Osteocyte (in vitro differentiated cells): ENCODE measurements around the gene UTP18. TPM values are rescaled to one million over a fixed set of nuclear protein-coding genes. Genes with fewer than 3 reads are reported as not detected.
"Not testable (repeated sequence)": the region's sequence is repeated elsewhere in the genome, so short reads cannot be mapped to it uniquely, and the experiment has no call there.

Source experiments
- DNase-seq: peaks from one replicate; pipeline ENCODE4 v3.0.0; 2021; ENCODE audit warnings: mixed read lengths; ENCODE audit not compliant: unreplicated experiment; ENCODE audit errors: extremely low spot score
- H3K27ac Mint-ChIP-seq: one replicate; pipeline ENCODE4 v1.8.0; 2021; ENCODE audit warnings: mild to moderate bottlenecking, mixed read lengths; ENCODE audit not compliant: unreplicated experiment
- H3K27me3 Mint-ChIP-seq: one replicate; pipeline ENCODE4 v1.8.0; 2021; ENCODE audit warnings: mixed read lengths; ENCODE audit not compliant: unreplicated experiment
- H3K36me3 Mint-ChIP-seq: one replicate; pipeline ENCODE4 v1.8.0; 2021; ENCODE audit warnings: mixed read lengths; ENCODE audit not compliant: unreplicated experiment
- H3K4me1 Mint-ChIP-seq: one replicate; pipeline ENCODE4 v1.8.0; 2021; ENCODE audit warnings: mixed read lengths; ENCODE audit not compliant: unreplicated experiment
- H3K4me3 Mint-ChIP-seq: one replicate; pipeline ENCODE4 v1.8.0; 2021; ENCODE audit warnings: mild to moderate bottlenecking, moderate library complexity, mixed read lengths; ENCODE audit not compliant: unreplicated experiment
- H3K9me3 Mint-ChIP-seq: one replicate; pipeline ENCODE4 v1.8.0; 2021; ENCODE audit warnings: mixed read lengths; ENCODE audit not compliant: unreplicated experiment
- CTCF ChIP-seq: fragments of 200-600 bp; sonication (generic); IDR thresholded peaks from 2 replicates; pipeline ENCODE4 v1.5.0; 2021; ENCODE audit warnings: antibody characterized with exemption, mild to moderate bottlenecking, moderate library complexity
- total RNA-seq: library from RNA; stranded (reverse); gene quantifications from 2 replicates; pipeline ENCODE4 v1.2.1, GENCODE V29; 2021

The UTP18 gene
- total RNA-seq, 1 donor from 2014 or later, result 25.3 TPM

DNA sequence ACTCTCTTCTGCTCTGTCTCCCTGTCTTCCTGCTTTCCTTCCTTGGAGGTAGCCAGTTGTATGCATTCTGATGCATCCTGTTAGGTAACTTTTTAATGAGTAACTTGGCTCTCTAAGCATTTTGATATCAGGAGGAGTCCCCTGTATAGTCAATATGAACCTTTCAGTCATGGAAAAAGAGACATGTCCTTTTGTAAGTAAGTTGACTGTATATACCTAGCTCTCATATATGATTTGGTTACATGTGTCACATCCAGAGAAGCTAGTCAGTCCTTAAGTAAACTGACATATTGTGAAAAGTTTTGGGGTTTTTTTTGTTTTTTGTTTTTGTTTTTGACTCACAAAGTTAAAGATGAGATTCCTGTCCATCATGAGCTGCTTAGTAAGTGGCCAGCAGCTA, 18.8 kb downstream of the UTP18 start:
- DNase-seq, result no peak
- no peak overlapping the region for H3K4me3 Mint-ChIP-seq
- H3K4me1 Mint-ChIP-seq, result peaks cover 4% of the 10 kb centered on the region
- H3K36me3 Mint-ChIP-seq, result peaks cover 58% of the 10 kb centered on the region
- H3K9me3 Mint-ChIP-seq, result no peaks in the 10 kb centered on the region
- TF ChIP-seq CTCF, result no peak
- H3K27me3 Mint-ChIP-seq, result no peaks in the 10 kb centered on the region
- no peak overlapping the region for H3K27ac Mint-ChIP-seq

DNA sequence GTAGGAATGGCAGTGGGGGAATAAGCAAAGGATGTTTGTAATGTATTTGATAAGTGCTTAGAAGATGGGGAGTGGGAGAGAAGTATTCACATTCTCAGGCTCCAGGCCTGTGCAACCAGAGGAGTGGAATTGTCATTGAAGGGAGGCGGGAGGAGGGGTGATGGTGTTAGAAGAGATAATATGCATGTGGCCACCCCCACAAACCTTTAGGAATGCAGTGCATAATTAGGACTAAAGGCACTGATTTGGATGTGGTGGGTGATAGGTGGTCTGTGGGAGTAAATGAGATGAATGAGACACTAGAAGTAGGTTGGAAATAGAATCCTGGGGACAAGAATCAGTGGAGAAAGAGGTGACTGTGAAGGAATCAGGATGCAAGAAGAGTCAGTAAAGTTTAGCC, 27.1 kb downstream of the UTP18 start:
- Mint-ChIP-seq H3K9me3 (no peaks in the 10 kb centered on the region), H3K36me3 (peaks cover 41% of the 10 kb centered on the region), H3K4me1 (no peaks in the 10 kb centered on the region), H3K27me3 (no peaks in the 10 kb centered on the region), H3K4me3 (no peak overlapping the region), H3K27ac (no peak overlapping the region)
- no peak for TF ChIP-seq CTCF
- DNase-seq, result no peak

GRCh38 chr17:51289696-51290111, 29.4 kb downstream of the UTP18 start:
- Mint-ChIP-seq H3K27me3 (no peaks in the 10 kb centered on the region), H3K4me1 (no peaks in the 10 kb centered on the region), H3K36me3 (peaks cover 49% of the 10 kb centered on the region), H3K27ac (no peak overlapping the region), H3K9me3 (no peaks in the 10 kb centered on the region), H3K4me3 (no peak overlapping the region)
- no peak for TF ChIP-seq CTCF
- no peak for DNase-seq

DNA sequence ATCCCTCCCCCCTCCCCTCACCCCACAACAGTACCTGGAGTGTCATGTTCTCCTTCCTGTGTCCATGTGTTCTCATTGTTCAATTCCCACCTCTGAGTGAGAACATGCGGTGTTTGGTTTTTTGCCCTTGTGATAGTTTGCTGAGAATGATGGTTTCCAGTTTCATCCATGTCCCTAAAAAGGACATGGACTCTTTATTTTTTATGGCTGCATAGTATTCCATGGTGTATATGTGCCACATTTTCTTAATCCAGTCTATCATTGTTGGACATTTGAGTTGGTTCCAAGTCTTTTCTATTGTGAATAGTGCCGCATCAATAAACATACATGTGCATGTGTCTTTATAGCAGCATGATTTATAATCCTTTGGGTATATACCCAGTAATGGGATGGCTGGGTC, 34.0 kb downstream of the UTP18 start:
- not testable (repeated sequence) for DNase-seq, H3K27ac Mint-ChIP-seq, H3K9me3 Mint-ChIP-seq, H3K4me3 Mint-ChIP-seq, H3K27me3 Mint-ChIP-seq, H3K4me1 Mint-ChIP-seq
- H3K36me3 Mint-ChIP-seq, result peaks cover 42% of the 10 kb centered on the region

DNA sequence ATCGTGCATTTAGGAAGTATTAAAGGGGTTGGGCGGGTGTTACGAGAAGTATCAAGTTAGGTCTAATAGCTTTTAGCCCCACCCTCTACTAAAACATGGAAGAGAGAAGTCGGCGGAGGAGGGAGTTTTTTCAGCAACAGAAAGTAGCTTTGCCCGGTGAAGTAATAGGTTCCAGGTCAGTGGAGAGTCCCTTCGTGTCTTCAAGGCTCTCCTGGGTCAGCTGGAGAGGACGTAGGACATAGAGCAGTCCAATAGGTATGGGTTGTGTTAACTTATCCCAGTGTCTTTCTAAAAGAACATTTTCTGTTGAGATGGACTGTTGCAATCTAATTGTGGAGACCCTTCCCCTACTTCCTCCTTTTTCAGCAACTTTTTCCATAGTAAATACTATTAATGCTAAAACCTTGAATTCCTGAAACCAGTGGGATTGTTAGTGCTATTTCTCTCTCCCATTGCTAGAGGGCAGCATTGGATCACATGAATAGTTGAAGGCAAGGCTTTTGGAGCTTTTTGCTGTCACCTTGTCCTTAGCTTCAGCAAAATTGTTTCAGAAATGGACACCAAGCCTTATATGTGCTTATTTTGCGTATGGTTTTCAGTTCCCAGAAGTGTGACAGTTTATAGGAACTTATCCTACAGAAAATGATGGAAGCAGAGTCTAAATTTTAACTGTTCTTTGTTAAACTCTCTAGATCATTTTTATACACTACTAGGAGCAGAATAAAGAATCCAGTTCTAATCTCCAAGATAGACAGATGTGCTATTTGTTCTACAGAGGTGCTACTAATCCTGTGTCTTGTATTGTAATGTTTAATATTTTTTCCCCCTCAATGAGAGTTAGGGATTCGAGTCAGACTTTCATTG, 38.4 kb downstream of the UTP18 start:
- no peak for DNase-seq
- Mint-ChIP-seq H3K4me3 (no peak overlapping the region), H3K4me1 (no peaks in the 10 kb centered on the region), H3K36me3 (peaks cover 26% of the 10 kb centered on the region), H3K27me3 (no peaks in the 10 kb centered on the region), H3K9me3 (no peaks in the 10 kb centered on the region), H3K27ac (no peak overlapping the region)
- TF ChIP-seq CTCF, result peak; percentile 76
